ENCODE results near the gene BMERB1.
"Not testable (repeated sequence)": the region's sequence is repeated elsewhere in the genome, so short reads cannot be mapped to it uniquely, and the experiment has no call there.

Gene BMERB1

GRCh38 chr16:15571557-15571956 is 137.2 kb downstream of the BMERB1 start:
- Histone ChIP-seq H3K9ac (ENCODE audit: low read length) (no peak overlapping the region), H3K27me3 (replicated peaks; ENCODE audit: control insufficient read depth, insufficient read depth, low read length) (no peaks in the 10 kb centered on the region), H3K4me1 (ENCODE audit: control insufficient read depth, insufficient read depth, low read length) (peaks cover 30% of the 10 kb centered on the region), H3K36me3 (ENCODE audit: control insufficient read depth, insufficient read depth, low read length, severe bottlenecking) (peaks cover 5% of the 10 kb centered on the region), H3K4me3 (ENCODE audit: low read length) (no peak overlapping the region), H3K9me3 (ENCODE audit: control insufficient read depth, low read length) (no peaks in the 10 kb centered on the region)
- DNase-seq (ENCODE audit: low read depth), result no peak

GRCh38 chr16:15572329-15573001 is 138.1 kb downstream of the BMERB1 start:
- Histone ChIP-seq H3K9me3 (ENCODE audit: control insufficient read depth, low read length) (no peaks in the 10 kb centered on the region), H3K27me3 (replicated peaks; ENCODE audit: control insufficient read depth, insufficient read depth, low read length) (no peaks in the 10 kb centered on the region), H3K9ac (ENCODE audit: low read length) (peak overlapping the region; percentile 23), H3K4me1 (ENCODE audit: control insufficient read depth, insufficient read depth, low read length) (peaks cover 39% of the 10 kb centered on the region), H3K36me3 (ENCODE audit: control insufficient read depth, insufficient read depth, low read length, severe bottlenecking) (peaks cover 5% of the 10 kb centered on the region), H3K4me3 (ENCODE audit: low read length) (peak overlapping the region; percentile 50)
- peak; percentile 91 for DNase-seq (ENCODE audit: low read depth)

DNA sequence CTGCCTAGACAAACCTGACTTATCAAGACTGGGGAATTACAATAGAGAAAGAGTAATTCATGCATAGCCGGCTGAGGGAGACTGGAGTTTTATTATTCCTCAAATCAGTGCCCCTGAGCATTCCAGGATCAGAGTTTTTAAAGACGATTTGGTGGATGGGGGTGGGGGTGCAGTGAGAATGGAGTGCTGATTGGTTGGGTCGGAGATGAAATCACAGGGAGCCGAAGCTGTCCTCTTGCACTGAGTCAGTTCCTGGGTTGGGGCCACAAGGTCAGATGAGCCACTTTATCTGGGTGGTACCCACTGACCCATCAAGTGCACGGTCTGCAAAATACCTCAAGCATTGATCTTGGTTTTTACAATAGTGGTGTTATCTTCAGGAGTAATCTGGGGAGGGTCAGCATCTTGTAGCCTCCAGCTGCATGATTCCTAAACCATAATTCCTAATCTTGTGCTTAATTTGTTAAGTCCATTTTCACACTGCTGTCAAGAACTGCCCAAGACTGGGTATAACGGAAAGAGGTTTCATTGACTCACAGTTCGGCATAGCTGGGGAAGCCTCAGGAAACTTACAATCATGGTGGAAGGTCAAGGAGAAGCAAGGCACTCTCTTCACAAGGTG is 139.0 kb downstream of the BMERB1 start:
- Histone ChIP-seq H3K27me3 (replicated peaks; ENCODE audit: control insufficient read depth, insufficient read depth, low read length) (no peaks in the 10 kb centered on the region), H3K4me1 (ENCODE audit: control insufficient read depth, insufficient read depth, low read length) (peaks cover 48% of the 10 kb centered on the region), H3K4me3 (ENCODE audit: low read length) (peak overlapping the region; percentile 50), H3K36me3 (ENCODE audit: control insufficient read depth, insufficient read depth, low read length, severe bottlenecking) (peaks cover 5% of the 10 kb centered on the region), H3K9ac (ENCODE audit: low read length) (no peak overlapping the region), H3K9me3 (ENCODE audit: control insufficient read depth, low read length) (no peaks in the 10 kb centered on the region)
- no peak for DNase-seq (ENCODE audit: low read depth)

DNA sequence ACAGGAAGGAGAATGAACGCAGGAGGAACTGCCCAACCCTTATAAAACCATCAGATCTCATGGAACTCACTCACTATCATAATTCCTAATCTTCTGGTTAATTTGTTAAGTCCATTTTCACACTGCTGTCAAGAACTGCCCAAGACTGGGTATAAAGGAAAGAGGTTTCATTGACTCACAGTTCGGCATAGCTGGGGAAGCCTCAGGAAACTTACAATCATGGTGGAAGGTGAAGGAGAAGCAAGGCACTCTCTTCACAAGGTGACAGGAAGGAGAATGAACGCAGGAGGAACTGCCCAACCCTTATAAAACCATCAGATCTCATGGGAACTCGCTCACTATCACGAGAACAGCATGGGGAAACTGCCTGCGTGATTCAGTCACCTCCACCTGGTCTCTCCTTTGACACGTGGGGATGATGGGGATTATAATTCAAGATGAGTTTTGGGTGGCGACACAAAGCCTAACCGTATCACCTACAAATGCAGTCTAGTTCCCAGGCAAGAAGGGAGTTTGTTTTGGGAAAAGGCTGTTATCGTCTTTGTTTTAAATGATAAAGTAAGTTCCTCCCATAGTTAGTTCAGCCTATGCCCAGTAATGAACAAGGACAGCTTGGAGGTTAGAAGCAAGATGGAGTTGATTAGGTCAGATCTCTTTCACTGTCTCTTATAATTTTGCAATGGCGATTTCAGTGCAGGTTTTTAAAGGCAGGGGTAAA is 139.7 kb downstream of the BMERB1 start:
- H3K9me3 ChIP-seq (ENCODE audit: control insufficient read depth, low read length); H3K36me3 ChIP-seq (ENCODE audit: control insufficient read depth, insufficient read depth, low read length, severe bottlenecking); H3K27me3 ChIP-seq (replicated peaks; ENCODE audit: control insufficient read depth, insufficient read depth, low read length); H3K9ac ChIP-seq (ENCODE audit: low read length); H3K4me3 ChIP-seq (ENCODE audit: low read length); DNase-seq (ENCODE audit: low read depth): not testable (repeated sequence)
- H3K4me1 ChIP-seq (ENCODE audit: control insufficient read depth, insufficient read depth, low read length), result peaks cover 51% of the 10 kb centered on the region

DNA sequence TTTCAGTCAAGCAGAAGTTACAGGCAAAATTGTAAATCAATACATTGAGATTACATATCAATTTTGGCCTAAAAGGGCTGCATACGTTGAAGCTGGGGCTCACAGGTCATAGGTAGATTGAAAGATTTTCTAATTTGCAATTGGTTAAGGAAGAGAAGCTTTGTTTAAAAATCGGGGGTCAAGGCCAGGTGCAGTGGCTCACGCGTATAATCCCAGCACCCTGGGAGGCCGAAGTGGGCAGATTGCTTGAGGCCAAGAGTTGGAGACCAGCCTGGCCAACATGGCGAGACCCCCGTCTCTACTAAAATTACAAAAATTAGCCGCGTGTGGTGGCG is 140.2 kb downstream of the BMERB1 start:
- H3K9ac ChIP-seq (ENCODE audit: low read length), result no peak overlapping the region

DNA sequence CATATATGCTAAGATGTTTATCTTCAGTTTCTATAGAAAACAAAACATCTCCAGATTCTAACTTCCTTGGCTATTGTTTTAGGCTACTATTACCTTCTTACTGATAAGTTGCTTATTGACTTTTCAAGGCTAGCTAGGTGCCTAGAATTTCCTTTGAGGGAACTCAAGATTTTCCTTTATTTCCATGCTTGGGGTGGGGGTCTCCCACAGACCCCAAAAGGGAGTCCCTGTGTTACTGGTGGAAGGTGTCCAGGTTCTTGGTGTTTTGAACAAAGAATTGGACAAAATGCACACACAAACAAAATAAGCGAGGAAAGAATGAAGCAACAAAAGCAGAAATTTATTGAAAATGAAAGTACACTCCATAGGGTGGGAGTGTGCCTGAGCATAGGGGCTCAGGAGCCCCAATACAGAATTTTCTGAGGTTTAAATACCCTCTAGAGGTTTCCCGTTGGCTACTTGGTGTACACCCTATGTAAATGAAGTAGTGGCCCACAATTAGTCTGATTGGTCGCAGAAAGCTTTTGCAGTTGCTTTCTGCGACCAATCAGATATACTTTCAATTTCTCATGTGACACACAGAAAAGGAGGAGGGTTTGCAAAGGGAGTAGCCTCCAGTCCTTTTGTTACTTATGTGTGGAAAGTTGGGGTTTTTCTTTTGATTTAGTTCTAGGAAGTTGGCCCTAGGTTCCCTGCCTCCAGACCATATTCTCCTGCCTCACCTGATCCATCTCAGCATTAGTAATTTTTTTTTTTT is 141.1 kb downstream of the BMERB1 start:
- Histone ChIP-seq H3K27me3 (replicated peaks; ENCODE audit: control insufficient read depth, insufficient read depth, low read length) (no peaks in the 10 kb centered on the region), H3K9ac (ENCODE audit: low read length) (no peak overlapping the region), H3K4me1 (ENCODE audit: control insufficient read depth, insufficient read depth, low read length) (peaks cover 51% of the 10 kb centered on the region), H3K4me3 (ENCODE audit: low read length) (no peak overlapping the region), H3K36me3 (ENCODE audit: control insufficient read depth, insufficient read depth, low read length, severe bottlenecking) (no peaks in the 10 kb centered on the region), H3K9me3 (ENCODE audit: control insufficient read depth, low read length) (no peaks in the 10 kb centered on the region)
- no peak for DNase-seq (ENCODE audit: low read depth)

More for the DNA sequence above, 140.2 kb downstream of the BMERB1 start:
- H3K4me1 ChIP-seq (ENCODE audit: control insufficient read depth, insufficient read depth, low read length), result peaks cover 51% of the 10 kb centered on the region
- no peaks in the 10 kb centered on the region for H3K27me3 ChIP-seq (replicated peaks; ENCODE audit: control insufficient read depth, insufficient read depth, low read length)
- peaks cover under 1% of the 10 kb centered on the region for H3K36me3 ChIP-seq (ENCODE audit: control insufficient read depth, insufficient read depth, low read length, severe bottlenecking)
- no peak for DNase-seq (ENCODE audit: low read depth)
- H3K4me3 ChIP-seq (ENCODE audit: low read length), result no peak overlapping the region
- H3K9me3 ChIP-seq (ENCODE audit: control insufficient read depth, low read length), result no peaks in the 10 kb centered on the region

GRCh38 chr16:15576960-15577958 is 142.9 kb downstream of the BMERB1 start:
- Histone ChIP-seq H3K9me3 (ENCODE audit: control insufficient read depth, low read length) (no peaks in the 10 kb centered on the region), H3K27me3 (replicated peaks; ENCODE audit: control insufficient read depth, insufficient read depth, low read length) (no peaks in the 10 kb centered on the region), H3K36me3 (ENCODE audit: control insufficient read depth, insufficient read depth, low read length, severe bottlenecking) (peaks cover 9% of the 10 kb centered on the region), H3K4me1 (ENCODE audit: control insufficient read depth, insufficient read depth, low read length) (peaks cover 43% of the 10 kb centered on the region), H3K4me3 (ENCODE audit: low read length) (no peak overlapping the region), H3K9ac (ENCODE audit: low read length) (no peak overlapping the region)
- DNase-seq (ENCODE audit: low read depth), result no peak

DNA sequence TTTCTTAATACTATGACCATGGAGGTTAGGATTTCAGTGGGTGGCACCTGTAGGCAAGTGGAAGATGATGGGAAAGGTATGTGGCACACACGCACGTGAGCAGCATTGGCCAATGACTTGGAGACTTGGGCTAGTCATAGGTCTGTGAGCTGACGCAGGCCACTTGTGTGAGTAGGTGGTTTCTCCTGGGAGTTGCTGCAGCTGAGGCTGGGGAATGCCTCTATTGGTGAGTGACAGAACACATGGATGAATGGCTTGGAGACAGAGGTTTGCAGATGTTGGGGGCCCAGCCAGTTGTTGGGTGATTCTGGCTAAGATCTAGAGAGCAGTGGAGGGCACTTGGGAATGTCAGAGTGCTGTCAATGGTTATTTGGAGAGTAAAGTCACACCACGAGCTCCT is 144.4 kb downstream of the BMERB1 start:
- Histone ChIP-seq H3K27me3 (replicated peaks; ENCODE audit: control insufficient read depth, insufficient read depth, low read length) (no peaks in the 10 kb centered on the region), H3K4me3 (ENCODE audit: low read length) (no peak overlapping the region)

GRCh38 chr16:15581127-15581815 is 146.9 kb downstream of the BMERB1 start:
- no peak overlapping the region for H3K9ac ChIP-seq (ENCODE audit: low read length)
- no peaks in the 10 kb centered on the region for H3K27me3 ChIP-seq (replicated peaks; ENCODE audit: control insufficient read depth, insufficient read depth, low read length)
- peaks cover 7% of the 10 kb centered on the region for H3K9me3 ChIP-seq (ENCODE audit: control insufficient read depth, low read length)
- H3K36me3 ChIP-seq (ENCODE audit: control insufficient read depth, insufficient read depth, low read length, severe bottlenecking), result peaks cover 36% of the 10 kb centered on the region
- peaks cover 24% of the 10 kb centered on the region for H3K4me1 ChIP-seq (ENCODE audit: control insufficient read depth, insufficient read depth, low read length)
- no peak overlapping the region for H3K4me3 ChIP-seq (ENCODE audit: low read length)
- DNase-seq (ENCODE audit: low read depth), result no peak

More for the DNA sequence above, 144.4 kb downstream of the BMERB1 start:
- DNase-seq (ENCODE audit: low read depth), result no peak
- Histone ChIP-seq H3K4me1 (ENCODE audit: control insufficient read depth, insufficient read depth, low read length) (peaks cover 28% of the 10 kb centered on the region), H3K36me3 (ENCODE audit: control insufficient read depth, insufficient read depth, low read length, severe bottlenecking) (peaks cover 20% of the 10 kb centered on the region), H3K9me3 (ENCODE audit: control insufficient read depth, low read length) (no peaks in the 10 kb centered on the region), H3K9ac (ENCODE audit: low read length) (no peak overlapping the region)

- peaks cover 11% of the 10 kb centered on the region for H3K9me3 ChIP-seq (ENCODE audit: control insufficient read depth, low read length)
- peaks cover 52% of the 10 kb centered on the region for H3K36me3 ChIP-seq (ENCODE audit: control insufficient read depth, insufficient read depth, low read length, severe bottlenecking)
- no peak overlapping the region for H3K9ac ChIP-seq (ENCODE audit: low read length)
- H3K4me1 ChIP-seq (ENCODE audit: control insufficient read depth, insufficient read depth, low read length), result peaks cover 2% of the 10 kb centered on the region
- no peak overlapping the region for H3K4me3 ChIP-seq (ENCODE audit: low read length)
- no peak for DNase-seq (ENCODE audit: low read depth)
- no peaks in the 10 kb centered on the region for H3K27me3 ChIP-seq (replicated peaks; ENCODE audit: control insufficient read depth, insufficient read depth, low read length)
Measured at GRCh38 chr16:15583526-15583925, 149.1 kb downstream of the BMERB1 start.

Measured in adipocyte (in vitro differentiated cells).